Duodenal mucosa (tissue), 2 donors: ENCODE results near the gene RRP7A.
A peak's percentile ranks its signal among the peaks of the same experiment; 100 is the strongest.
"Not testable (repeated sequence)": the region's sequence is repeated elsewhere in the genome, so short reads cannot be mapped to it uniquely, and the experiment has no call there.

Experiments used
- H3K27ac ChIP-seq: one replicate; pipeline ENCODE4 v1.7.0; 2013; ENCODE audit warnings: low read depth, low read length
- H3K27me3 ChIP-seq, 2 donors: one replicate each; pipeline ENCODE4 v1.7.0; 2013; ENCODE audit warnings: low read length in 2 of 2, control low read depth in 1 of 2; ENCODE audit not compliant: insufficient read depth in 2 of 2, control insufficient read depth in 1 of 2
- H3K36me3 ChIP-seq, 2 donors: one replicate each; pipeline ENCODE4 v1.7.0; 2013; ENCODE audit warnings: low read length in 2 of 2, control low read depth in 1 of 2; ENCODE audit not compliant: insufficient read depth in 2 of 2, control insufficient read depth in 1 of 2
- H3K4me1 ChIP-seq, 2 donors: one replicate each; pipeline ENCODE4 v1.7.0; 2013; ENCODE audit warnings: low read length in 2 of 2, control low read depth in 1 of 2; ENCODE audit not compliant: insufficient read depth in 2 of 2, control insufficient read depth in 1 of 2
- H3K4me3 ChIP-seq, 2 donors: one replicate each; pipeline ENCODE4 v1.7.0; 2013; ENCODE audit warnings: low read length in 2 of 2, low read depth in 1 of 2
- H3K9ac ChIP-seq, 2 donors: one replicate each; pipeline ENCODE4 v1.7.0; 2013; ENCODE audit warnings: low read length in 2 of 2, low read depth in 1 of 2
- H3K9me3 ChIP-seq, 2 donors: one replicate each; pipeline ENCODE4 v1.7.0; 2013; ENCODE audit warnings: low read length in 2 of 2, control low read depth in 1 of 2; ENCODE audit not compliant: control insufficient read depth in 1 of 2

The RRP7A gene

GRCh38 chr22:42500161-42500835, 19.3 kb downstream of the RRP7A start:
- Histone ChIP-seq H3K4me1 (peaks cover 3 to 8% of the 10 kb centered on the region in 2 donors), H3K27me3 (no peaks in the 10 kb centered on the region), H3K4me3 (peak overlapping the region; percentile 52 to 68), H3K9me3 (no peaks in the 10 kb centered on the region), H3K36me3 (no peaks in the 10 kb centered on the region), H3K27ac (no peak overlapping the region), H3K9ac (peak overlapping the region; percentile 25 to 70)

- not testable (repeated sequence) for H3K27me3 ChIP-seq, H3K9me3 ChIP-seq, H3K9ac ChIP-seq, H3K4me3 ChIP-seq, H3K4me1 ChIP-seq, H3K27ac ChIP-seq, H3K36me3 ChIP-seq
These were observed 19.8 kb downstream of the RRP7A start for GRCh38 chr22:42499773-42500160.

GRCh38 chr22:42495533-42496141, 24.0 kb downstream of the RRP7A start:
- H3K9ac ChIP-seq, H3K27me3 ChIP-seq, H3K9me3 ChIP-seq, H3K4me3 ChIP-seq, H3K4me1 ChIP-seq, H3K36me3 ChIP-seq, H3K27ac ChIP-seq: not testable (repeated sequence)

- H3K9ac ChIP-seq: no peak overlapping the region
- H3K4me1 ChIP-seq: no peaks in the 10 kb centered on the region
- no peaks in the 10 kb centered on the region for H3K27me3 ChIP-seq
- H3K36me3 ChIP-seq: no peaks in the 10 kb centered on the region
- H3K27ac ChIP-seq: no peak overlapping the region
- no peak overlapping the region for H3K4me3 ChIP-seq
- H3K9me3 ChIP-seq: no peaks in the 10 kb centered on the region
These were observed 26.2 kb downstream of the RRP7A start for GRCh38 chr22:42493393-42493792.

- no peak overlapping the region for H3K4me3 ChIP-seq
- no peaks in the 10 kb centered on the region for H3K27me3 ChIP-seq
- no peak overlapping the region for H3K27ac ChIP-seq
- no peaks in the 10 kb centered on the region for H3K4me1 ChIP-seq
- H3K9ac ChIP-seq: no peak overlapping the region
- no peaks in the 10 kb centered on the region for H3K36me3 ChIP-seq
- no peaks in the 10 kb centered on the region for H3K9me3 ChIP-seq
These were observed 27.3 kb downstream of the RRP7A start for GRCh38 chr22:42492323-42492690.

- Histone ChIP-seq H3K4me3 (no peak overlapping the region), H3K27ac (no peak overlapping the region), H3K27me3 (no peaks in the 10 kb centered on the region), H3K9me3 (no peaks in the 10 kb centered on the region), H3K4me1 (no peaks in the 10 kb centered on the region), H3K36me3 (no peaks in the 10 kb centered on the region), H3K9ac (no peak overlapping the region)
These were observed 29.3 kb downstream of the RRP7A start for GRCh38 chr22:42490243-42490832.

GRCh38 chr22:42489000-42489399, 30.6 kb downstream of the RRP7A start:
- Histone ChIP-seq H3K27me3 (no peaks in the 10 kb centered on the region), H3K9ac (no peak overlapping the region), H3K27ac (no peak overlapping the region), H3K4me3 (no peak overlapping the region), H3K9me3 (no peaks in the 10 kb centered on the region), H3K36me3 (no peaks in the 10 kb centered on the region), H3K4me1 (no peaks in the 10 kb centered on the region)

GRCh38 chr22:42484506-42484905, 35.1 kb downstream of the RRP7A start:
- H3K27ac ChIP-seq: no peak overlapping the region
- H3K9ac ChIP-seq: no peak overlapping the region
- no peaks in the 10 kb centered on the region for H3K36me3 ChIP-seq
- H3K4me1 ChIP-seq: no peaks in the 10 kb centered on the region
- no peaks in the 10 kb centered on the region for H3K9me3 ChIP-seq
- no peak overlapping the region for H3K4me3 ChIP-seq
- H3K27me3 ChIP-seq: no peaks in the 10 kb centered on the region

- H3K4me1 ChIP-seq, H3K27me3 ChIP-seq, H3K27ac ChIP-seq, H3K4me3 ChIP-seq, H3K9me3 ChIP-seq, H3K9ac ChIP-seq, H3K36me3 ChIP-seq: not testable (repeated sequence)
These were observed 35.9 kb downstream of the RRP7A start for GRCh38 chr22:42483610-42484223.

GRCh38 chr22:42475122-42475521, 44.5 kb downstream of the RRP7A start:
- Histone ChIP-seq H3K27ac (no peak overlapping the region), H3K4me3 (no peak overlapping the region), H3K4me1 (peaks cover 0 to 6% of the 10 kb centered on the region in 2 donors), H3K27me3 (no peaks in the 10 kb centered on the region), H3K9me3 (no peaks in the 10 kb centered on the region), H3K36me3 (no peaks in the 10 kb centered on the region), H3K9ac (no peak overlapping the region)
